ENCODE measurements around the gene LELP1. TPM values are rescaled to one million over a fixed set of nuclear protein-coding genes. Genes with fewer than 3 reads are reported as not detected.
A peak's percentile ranks its signal among the peaks of the same experiment; 100 is the strongest.
"Not testable (repeated sequence)": the region's sequence is repeated elsewhere in the genome, so short reads cannot be mapped to it uniquely, and the experiment has no call there.

The LELP1 gene
- total RNA-seq, 1 experiment from 2014 or later, result not detected

DNA sequence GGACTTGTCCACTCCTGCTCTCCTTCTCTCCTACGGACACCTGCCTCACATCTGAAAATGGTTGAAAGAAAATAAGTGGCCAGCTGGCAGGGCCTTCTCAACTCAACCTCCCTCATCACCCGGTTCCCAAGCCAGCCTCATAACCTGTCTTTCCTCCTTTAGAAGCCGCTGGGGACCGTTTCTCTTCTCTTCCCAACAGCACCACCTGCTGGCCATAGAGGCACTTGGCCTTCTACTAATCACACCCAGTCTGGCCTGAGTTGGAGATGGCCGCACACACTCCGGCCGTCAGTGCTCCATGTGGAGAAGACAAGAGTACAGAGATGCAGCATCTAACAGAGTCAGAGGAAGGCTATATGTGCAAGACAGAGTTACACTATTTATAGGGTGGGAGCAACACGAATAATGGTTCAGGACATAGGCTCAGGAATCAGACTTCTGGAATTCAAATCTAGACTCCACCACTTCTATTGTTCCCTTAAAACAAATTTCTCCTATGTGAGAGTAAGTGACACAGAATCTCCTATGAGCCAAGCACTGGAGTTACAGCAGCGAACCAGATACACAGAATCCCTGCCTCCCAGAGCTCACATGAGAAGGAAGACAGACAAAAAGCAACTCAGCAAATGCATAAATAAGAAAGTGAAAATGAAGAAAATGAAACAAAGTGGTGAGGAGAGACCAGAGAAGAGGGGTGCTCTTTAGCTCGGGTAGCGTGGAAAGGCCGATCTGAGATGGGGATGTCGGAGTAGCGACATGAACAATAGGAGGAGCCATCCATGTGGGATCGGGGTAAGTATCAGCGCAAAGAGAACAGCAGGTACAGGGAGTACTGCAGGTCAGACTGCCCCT, 20.0 kb downstream of the LELP1 start:
- peak; percentile 55 for DNase-seq (ENCODE audit: low read depth)
- in situ Hi-C loops (cut with HindIII; ENCODE audit: low pct_unique_long_range_greater_than_20kb, low sequenced_read_pairs), result not testable (repeated sequence)

DNA sequence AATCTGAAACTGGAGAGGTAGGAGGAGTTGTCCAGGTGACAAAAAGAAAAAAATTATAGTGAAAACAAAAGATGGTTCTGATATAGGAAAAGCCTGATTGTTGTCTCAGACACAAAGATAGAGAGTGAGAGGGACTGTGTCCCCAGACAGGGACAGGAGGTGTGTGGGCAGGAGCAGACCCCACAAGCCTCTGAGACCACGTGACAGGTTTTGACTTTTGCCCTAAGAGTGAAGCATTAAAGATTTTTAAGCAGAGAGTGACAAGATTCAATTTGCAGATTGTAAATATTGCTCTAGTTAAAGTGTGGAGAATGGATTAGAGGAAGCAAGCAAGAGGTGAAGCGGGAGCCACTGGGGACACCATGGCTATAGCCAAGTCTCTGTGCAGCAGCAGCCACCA, 24.6 kb downstream of the LELP1 start:
- in situ Hi-C loops (cut with HindIII; ENCODE audit: low pct_unique_long_range_greater_than_20kb, low sequenced_read_pairs), result no loop called here
- DNase-seq (ENCODE audit: low read depth), result no peak

GRCh38 chr1:153228491-153228890, 25.3 kb downstream of the LELP1 start:
- in situ Hi-C loops (cut with HindIII; ENCODE audit: low pct_unique_long_range_greater_than_20kb, low sequenced_read_pairs), result no loop called here

DNA sequence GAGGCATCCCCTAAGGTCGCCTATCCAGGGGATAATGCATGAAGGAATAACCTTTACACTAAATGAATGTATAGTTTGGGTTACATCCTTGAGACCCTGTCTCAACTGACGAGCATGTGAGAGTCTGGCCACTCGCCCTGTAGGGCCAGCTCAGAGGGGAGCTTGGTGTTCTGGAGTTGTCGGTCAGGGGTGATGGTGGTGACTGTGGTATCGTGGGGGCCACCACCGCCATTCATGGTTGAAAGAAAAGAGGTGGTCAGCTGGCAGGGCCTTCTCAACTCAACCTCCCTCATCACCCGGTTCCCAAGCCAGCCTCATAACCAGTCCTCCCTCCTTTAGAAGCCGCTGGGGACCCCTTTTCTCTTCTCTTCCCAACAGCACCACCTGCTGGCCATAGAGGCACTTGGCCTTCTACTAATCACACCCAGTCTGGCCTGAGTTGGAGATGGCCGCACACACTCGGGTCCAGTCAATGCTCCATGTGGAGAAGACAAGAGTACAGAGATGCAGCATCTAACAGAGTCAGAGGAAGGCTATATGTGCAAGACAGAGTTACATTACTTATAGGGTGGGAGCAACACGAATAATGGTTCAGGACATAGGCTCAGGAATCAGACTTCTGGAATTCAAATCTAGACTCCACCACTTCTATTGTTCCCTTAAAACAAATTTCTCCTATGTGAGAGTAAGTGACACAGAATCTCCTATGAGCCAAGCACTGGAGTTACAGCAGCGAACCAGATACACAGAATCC, 26.0 kb downstream of the LELP1 start:
- in situ Hi-C loops (cut with HindIII; ENCODE audit: low pct_unique_long_range_greater_than_20kb, low sequenced_read_pairs); DNase-seq (ENCODE audit: low read depth): not testable (repeated sequence)

More at GRCh38 chr1:153228491-153228890, 25.3 kb downstream of the LELP1 start:
- DNase-seq (ENCODE audit: low read depth), result no peak

DNA sequence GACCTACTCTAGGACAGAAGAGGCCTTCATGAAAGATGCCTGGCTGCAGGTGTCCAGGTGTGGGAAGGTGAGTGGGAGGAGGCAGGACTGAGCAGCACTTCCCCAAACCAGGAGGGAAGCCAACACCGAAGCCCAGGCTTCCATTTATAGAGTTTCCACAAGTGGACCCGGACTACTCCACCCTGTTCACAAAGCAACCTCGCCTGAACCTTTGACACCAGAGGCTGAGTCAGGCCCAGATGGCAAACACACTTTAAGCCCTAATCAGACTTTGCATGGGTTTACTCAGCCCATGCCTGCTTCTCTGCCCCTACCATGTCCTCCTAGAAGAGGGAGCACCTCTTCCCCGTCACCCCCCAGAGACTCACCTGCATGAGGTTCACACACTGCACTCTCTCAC, 28.1 kb downstream of the LELP1 start:
- in situ Hi-C loops (cut with HindIII; ENCODE audit: low pct_unique_long_range_greater_than_20kb, low sequenced_read_pairs), result no loop called here
- DNase-seq (ENCODE audit: low read depth), result no peak

- in situ Hi-C loops (cut with HindIII; ENCODE audit: low pct_unique_long_range_greater_than_20kb, low sequenced_read_pairs), result no loop called here
Measured at GRCh38 chr1:153231785-153232184, 28.6 kb downstream of the LELP1 start.

GRCh38 chr1:153232553-153232952, 29.3 kb downstream of the LELP1 start:
- in situ Hi-C loops (cut with HindIII; ENCODE audit: low pct_unique_long_range_greater_than_20kb, low sequenced_read_pairs), result no loop called here
- DNase-seq (ENCODE audit: low read depth), result no peak

More at GRCh38 chr1:153231785-153232184, 28.6 kb downstream of the LELP1 start:
- DNase-seq (ENCODE audit: low read depth), result no peak

DNA sequence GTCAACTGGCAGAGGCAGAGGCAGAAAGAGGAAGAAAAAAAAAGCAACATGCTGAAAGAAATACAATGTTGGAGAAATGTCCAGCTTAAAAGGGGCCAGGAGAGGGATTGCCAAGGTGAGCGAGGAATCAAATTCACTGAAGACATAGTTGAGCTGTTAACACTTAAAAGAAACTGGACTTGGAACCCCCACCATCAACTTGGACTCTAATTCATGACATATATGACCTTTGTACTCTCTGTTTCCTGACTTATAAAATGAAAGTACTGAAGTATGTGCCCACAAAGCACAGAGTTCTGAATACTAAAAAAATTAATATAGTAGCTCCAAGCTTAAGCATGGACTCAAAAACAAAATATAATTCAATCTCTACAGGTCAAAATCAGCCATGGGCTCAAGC, 30.2 kb downstream of the LELP1 start:
- in situ Hi-C loops (cut with HindIII; ENCODE audit: low pct_unique_long_range_greater_than_20kb, low sequenced_read_pairs), result no loop called here
- no peak for DNase-seq (ENCODE audit: low read depth)

DNA sequence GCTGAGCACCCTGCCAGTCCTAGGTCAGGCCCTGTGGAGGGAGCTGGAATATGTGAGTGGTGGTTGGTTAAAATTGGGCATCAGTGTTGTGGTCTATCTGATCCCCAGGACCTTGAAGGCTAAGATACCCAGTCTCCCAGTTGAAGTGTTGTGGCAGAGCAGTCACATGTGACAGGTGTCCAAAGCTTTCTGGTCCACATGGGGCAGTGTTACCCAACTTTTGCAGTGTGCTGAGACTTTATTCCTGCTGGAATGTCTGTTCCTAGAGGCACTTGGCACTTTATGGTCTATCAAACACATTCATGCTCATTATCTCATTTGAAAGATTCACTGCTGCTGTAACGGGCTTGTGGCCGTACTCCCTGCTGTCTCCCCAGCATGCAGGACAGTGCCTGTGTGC, 35.3 kb downstream of the LELP1 start:
- DNase-seq (ENCODE audit: low read depth), result no peak
- in situ Hi-C loops (cut with HindIII; ENCODE audit: low pct_unique_long_range_greater_than_20kb, low sequenced_read_pairs), result no loop called here

DNA sequence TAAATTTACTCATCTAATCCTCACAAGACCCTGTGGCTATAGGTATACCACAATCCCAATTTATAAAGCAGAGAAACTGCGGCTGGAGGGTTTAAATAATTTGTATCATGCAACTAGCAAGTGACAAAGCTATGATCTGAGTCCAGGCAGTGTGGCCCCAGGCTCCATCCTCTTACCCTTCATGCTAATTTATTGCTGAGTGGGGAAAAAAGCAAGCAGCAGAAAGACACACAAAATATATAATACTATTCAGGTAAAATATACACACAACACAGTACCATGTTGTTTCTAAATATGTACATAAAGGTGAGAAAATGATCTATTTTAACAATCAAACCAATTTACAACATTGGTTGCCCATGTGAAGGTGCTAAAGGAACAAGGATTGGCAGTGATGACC, 38.9 kb downstream of the LELP1 start:
- in situ Hi-C loops (cut with HindIII; ENCODE audit: low pct_unique_long_range_greater_than_20kb, low sequenced_read_pairs), result no loop called here
- no peak for DNase-seq (ENCODE audit: low read depth)

DNA sequence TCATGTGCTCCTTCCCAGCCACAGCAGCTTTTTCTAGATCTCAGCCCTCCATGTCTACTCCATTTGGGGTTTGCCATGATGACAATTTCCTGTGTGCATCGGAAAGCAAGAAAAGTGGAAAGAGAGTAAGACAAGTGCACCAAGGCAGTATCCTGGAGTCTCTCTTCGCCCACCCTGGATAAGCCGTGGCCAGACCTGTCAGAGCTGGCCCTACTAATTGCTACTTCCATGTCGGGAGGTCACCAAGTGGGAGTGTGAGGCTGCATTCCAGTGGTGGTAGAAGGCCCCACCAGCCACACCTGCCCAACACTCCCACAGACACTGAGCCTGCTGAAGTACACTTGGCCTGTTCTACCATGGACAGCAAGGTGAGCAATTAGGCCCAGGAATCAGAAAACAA, 42.2 kb downstream of the LELP1 start:
- DNase-seq (ENCODE audit: low read depth), result no peak
- in situ Hi-C loops (cut with HindIII; ENCODE audit: low pct_unique_long_range_greater_than_20kb, low sequenced_read_pairs), result no loop called here

DNA sequence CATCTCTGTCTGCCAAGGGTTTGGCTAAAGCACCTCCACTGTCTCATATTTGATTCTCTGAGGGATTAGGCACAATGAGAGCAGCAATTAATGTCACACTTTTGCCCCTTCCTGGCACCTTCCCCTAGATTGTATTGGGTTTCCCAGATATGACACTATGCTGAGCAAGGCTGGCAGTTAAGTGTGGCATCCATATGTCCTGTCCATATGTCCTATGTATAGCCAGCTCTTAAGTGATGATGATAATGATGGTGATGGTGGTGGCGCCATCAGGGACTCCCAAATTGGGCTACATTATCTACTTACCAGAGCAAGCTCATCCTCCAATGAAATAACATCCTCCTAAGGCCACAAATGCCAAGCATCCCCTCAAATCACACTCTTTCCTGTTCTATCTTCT, 42.8 kb downstream of the LELP1 start:
- no peak for DNase-seq (ENCODE audit: low read depth)
- in situ Hi-C loops (cut with HindIII; ENCODE audit: low pct_unique_long_range_greater_than_20kb, low sequenced_read_pairs), result no loop called here

- no peak for DNase-seq (ENCODE audit: low read depth)
- in situ Hi-C loops (cut with HindIII; ENCODE audit: low pct_unique_long_range_greater_than_20kb, low sequenced_read_pairs), result no loop called here
Measured at GRCh38 chr1:153246825-153247224, 43.6 kb downstream of the LELP1 start.

- no peak for DNase-seq (ENCODE audit: low read depth)
- in situ Hi-C loops (cut with HindIII; ENCODE audit: low pct_unique_long_range_greater_than_20kb, low sequenced_read_pairs), result no loop called here
Measured at GRCh38 chr1:153248176-153248879, 45.1 kb downstream of the LELP1 start.

DNA sequence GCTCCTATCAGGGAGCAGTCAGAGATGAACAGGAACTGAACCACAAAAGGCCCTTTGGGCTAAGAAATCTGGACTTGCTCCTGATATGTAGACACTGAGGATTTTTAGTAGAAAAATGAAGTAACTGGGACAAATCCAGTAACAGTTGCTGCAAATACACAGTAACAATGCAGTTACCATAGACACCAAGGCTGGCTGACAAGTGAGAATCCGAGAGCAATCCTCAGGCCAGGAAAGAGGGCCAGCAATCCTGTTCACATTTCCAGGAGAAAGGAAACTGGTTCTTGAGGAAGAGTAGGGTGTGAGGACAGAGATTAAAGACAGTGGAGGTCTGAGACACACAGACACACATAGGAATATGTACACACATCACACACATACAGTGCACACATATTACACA, 46.9 kb downstream of the LELP1 start:
- in situ Hi-C loops (cut with HindIII; ENCODE audit: low pct_unique_long_range_greater_than_20kb, low sequenced_read_pairs), result no loop called here
- DNase-seq (ENCODE audit: low read depth), result no peak

DNA sequence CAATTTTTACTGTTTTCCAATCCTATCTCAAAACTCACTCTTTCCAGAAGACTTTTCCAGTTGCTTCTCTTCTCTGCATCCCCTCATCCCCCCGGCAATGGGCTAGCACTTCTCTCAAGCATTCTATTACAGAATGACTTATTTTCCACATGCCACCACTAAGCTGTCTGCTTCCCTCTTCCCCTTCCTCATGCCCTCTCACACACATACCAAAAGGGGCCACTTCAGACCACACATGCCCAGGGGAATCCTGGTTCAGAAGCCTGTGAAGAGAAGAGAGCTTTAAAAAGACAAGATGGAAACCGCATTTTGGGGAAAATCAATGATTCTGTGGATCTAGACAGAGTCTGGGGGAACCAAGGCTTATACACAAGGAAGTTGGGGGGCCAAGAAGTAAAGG, 47.9 kb downstream of the LELP1 start:
- in situ Hi-C loops (cut with HindIII; ENCODE audit: low pct_unique_long_range_greater_than_20kb, low sequenced_read_pairs), result no loop called here
- no peak for DNase-seq (ENCODE audit: low read depth)

GRCh38 chr1:153251562-153251961, 48.3 kb downstream of the LELP1 start:
- no peak for DNase-seq (ENCODE audit: low read depth)
- in situ Hi-C loops (cut with HindIII; ENCODE audit: low pct_unique_long_range_greater_than_20kb, low sequenced_read_pairs), result no loop called here

- in situ Hi-C loops (cut with HindIII; ENCODE audit: low pct_unique_long_range_greater_than_20kb, low sequenced_read_pairs), result no loop called here
- no peak for DNase-seq (ENCODE audit: low read depth)
Measured at GRCh38 chr1:153251988-153252387, 48.8 kb downstream of the LELP1 start.

DNA sequence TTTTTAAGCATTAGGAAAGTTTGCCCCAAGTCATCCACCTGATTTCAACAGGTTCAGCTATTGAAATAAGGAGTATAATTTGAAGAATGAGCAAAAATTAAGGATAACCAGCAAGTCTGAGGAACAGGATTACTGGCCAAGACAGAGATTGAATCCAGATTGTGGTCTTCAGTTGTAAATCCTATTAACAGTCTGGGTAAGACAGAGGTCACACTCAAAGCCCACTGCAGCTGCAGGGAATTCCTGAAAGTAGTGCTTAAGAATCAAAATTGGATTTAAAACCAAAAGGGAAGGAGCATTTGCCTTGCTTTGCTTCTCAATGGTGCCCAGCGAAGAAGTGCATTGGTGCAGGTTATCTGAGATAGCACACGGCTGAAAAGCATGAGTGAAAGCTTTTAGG, 49.8 kb downstream of the LELP1 start:
- DNase-seq (ENCODE audit: low read depth), result no peak
- in situ Hi-C loops (cut with HindIII; ENCODE audit: low pct_unique_long_range_greater_than_20kb, low sequenced_read_pairs), result no loop called here

All from Caki2 (cell line).